ENCODE data around the gene GALNT17.

DNA sequence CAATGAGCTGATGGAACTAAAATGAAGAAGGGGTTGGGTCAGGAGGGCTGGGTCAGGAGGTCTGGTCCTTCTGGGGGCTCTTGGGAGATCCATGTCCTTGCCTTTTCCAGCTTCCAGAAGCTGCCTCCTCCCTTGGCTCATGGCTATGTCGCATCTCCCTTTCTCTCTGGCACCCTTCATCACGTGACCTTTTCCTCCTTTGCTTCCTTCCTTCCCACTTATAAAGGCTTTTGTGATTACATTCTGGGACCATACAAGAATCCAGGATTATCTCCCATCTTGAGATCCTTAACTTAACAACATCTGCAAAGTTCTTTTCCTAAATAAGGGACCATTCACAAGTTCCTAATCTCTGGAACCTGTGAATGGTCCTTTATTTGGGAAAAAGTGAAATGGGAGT is 290.2 kb downstream of the GALNT17 start:
- TF ChIP-seq FOXK2 (IDR thresholded peaks at IDR 0.05) (no peak), ARNT (IDR thresholded peaks at IDR 0.05) (no peak), CTBP1 (IDR thresholded peaks at IDR 0.05; ENCODE audit: borderline replicate concordance) (no peak), SUZ12 (IDR thresholded peaks at IDR 0.05) (no peak), BHLHE40 (IDR thresholded peaks at IDR 0.05; ENCODE audit: borderline replicate concordance) (no peak), FOXA1 (IDR thresholded peaks at IDR 0.05) (no peak), HDGF (IDR thresholded peaks at IDR 0.05; ENCODE audit: borderline replicate concordance) (no peak), TARDBP (IDR thresholded peaks at IDR 0.05) (no peak), SP1 (IDR thresholded peaks at IDR 0.05) (no peak), L3MBTL2 (conservative IDR thresholded peaks at IDR 0.05) (no peak)
